Fibroblast of lung (primary cell): ENCODE data around the gene SPEF1.

ENCODE experiments used
- CTCF ChIP-seq, 2 donors: IDR thresholded peaks in 1 of 2; conservative IDR thresholded peaks in 1 of 2; 1 replicate in 1 of 2; 2 replicates in 1 of 2; pipeline ENCODE4 v1.5.1; 2011 to 2012; ENCODE audit warnings: low read length in 2 of 2, control low read depth in 1 of 2, inconsistent platforms in 1 of 2, low read depth in 1 of 2, mild to moderate bottlenecking in 1 of 2
- EZH2 ChIP-seq: IDR thresholded peaks from 2 replicates; pipeline ENCODE4 v1.5.1; 2012; ENCODE audit warnings: low read length, control low read depth, mild to moderate bottlenecking; ENCODE audit errors: missing control alignments

GRCh38 chr20:3786126-3786484 lies 4.9 kb upstream of the SPEF1 start:
- TF ChIP-seq CTCF (conservative IDR thresholded peaks at IDR 0.05 in 1 of 2, IDR thresholded peaks at IDR 0.05 in 1 of 2; ENCODE audit: low read depth in 1 of 2, low read length in 2 of 2) (no peak), EZH2 (no peak)
